Astrocyte (in vitro differentiated cells and primary cell): ENCODE results near the gene PPP2CA.

Source experiments
- EZH2 ChIP-seq: IDR thresholded peaks from 2 replicates; pipeline ENCODE4 v1.6.1; 2012; ENCODE audit warnings: mild to moderate bottlenecking, low read length, inconsistent platforms; ENCODE audit not compliant: insufficient read depth
- TF ChIP-seq, protein P1 (sequence below): IDR thresholded peaks from 2 replicates; pipeline ENCODE4 v1.5.1; 2011; ENCODE audit warnings: low read depth, mild to moderate bottlenecking, inconsistent platforms, low read length, moderate library complexity; ENCODE audit not compliant: insufficient read depth

DNA sequence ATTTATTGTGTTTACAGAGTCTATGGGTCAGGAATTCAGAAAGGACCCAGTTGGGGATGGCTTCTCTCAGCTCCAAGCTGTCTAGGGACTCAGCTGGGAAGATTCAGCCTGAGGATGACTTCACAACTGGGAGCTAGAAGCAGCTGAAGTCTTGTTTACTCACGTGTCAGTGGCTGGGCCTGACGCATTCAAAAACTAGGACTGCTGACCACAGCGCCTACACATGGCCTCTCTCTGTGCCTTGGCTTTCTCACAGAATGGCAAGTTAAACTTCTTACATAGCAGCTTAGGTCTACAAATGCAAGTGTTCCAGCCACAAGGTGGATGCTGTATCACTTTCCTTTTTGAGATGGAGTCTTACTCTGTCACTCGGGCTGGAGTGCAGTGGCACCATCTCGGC lies 16.3 kb upstream of the PPP2CA start:
- TF ChIP-seq, protein P1, sequence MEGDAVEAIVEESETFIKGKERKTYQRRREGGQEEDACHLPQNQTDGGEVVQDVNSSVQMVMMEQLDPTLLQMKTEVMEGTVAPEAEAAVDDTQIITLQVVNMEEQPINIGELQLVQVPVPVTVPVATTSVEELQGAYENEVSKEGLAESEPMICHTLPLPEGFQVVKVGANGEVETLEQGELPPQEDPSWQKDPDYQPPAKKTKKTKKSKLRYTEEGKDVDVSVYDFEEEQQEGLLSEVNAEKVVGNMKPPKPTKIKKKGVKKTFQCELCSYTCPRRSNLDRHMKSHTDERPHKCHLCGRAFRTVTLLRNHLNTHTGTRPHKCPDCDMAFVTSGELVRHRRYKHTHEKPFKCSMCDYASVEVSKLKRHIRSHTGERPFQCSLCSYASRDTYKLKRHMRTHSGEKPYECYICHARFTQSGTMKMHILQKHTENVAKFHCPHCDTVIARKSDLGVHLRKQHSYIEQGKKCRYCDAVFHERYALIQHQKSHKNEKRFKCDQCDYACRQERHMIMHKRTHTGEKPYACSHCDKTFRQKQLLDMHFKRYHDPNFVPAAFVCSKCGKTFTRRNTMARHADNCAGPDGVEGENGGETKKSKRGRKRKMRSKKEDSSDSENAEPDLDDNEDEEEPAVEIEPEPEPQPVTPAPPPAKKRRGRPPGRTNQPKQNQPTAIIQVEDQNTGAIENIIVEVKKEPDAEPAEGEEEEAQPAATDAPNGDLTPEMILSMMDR, result no peak
- no peak for TF ChIP-seq EZH2
